ENCODE results near the gene HYAL3. TPM values are rescaled to one million over a fixed set of nuclear protein-coding genes. Genes with fewer than 3 reads are reported as not detected.

The HYAL3 gene
- total and polyA plus RNA-seq, 2 of the 13 experiments (the other 11 are each of a cell fraction or from before 2014, with no cell fraction given) = 5.5 to 10.4 TPM

- no peak for TF ChIP-seq AHDC1 (CRISPR knock-in tag; IDR thresholded peaks at IDR 0.05; ENCODE audit: borderline replicate concordance)
- no peak for TF ChIP-seq ZNF484 (CRISPR knock-in tag; IDR thresholded peaks at IDR 0.05; ENCODE audit: borderline replicate concordance, low read depth)
- TF ChIP-seq CC2D1A (CRISPR knock-in tag; IDR thresholded peaks at IDR 0.05) = no peak
- no peak for TF ChIP-seq CBX2 (IDR thresholded peaks at IDR 0.05; ENCODE audit: low read depth, low read length)
- TF ChIP-seq CBX2 (CRISPR knock-in tag; IDR thresholded peaks at IDR 0.05; ENCODE audit: low read depth) = no peak
- TF ChIP-seq RAD21 (CRISPR knock-in tag; IDR thresholded peaks at IDR 0.05) = peak; percentile 99
- 0 out of 2 replicates have a peak, but pooled peaks have one; percentile 59 for TF ChIP-seq ATF7-NPFF (CRISPR knock-in tag; IDR thresholded peaks at IDR 0.05; ENCODE audit: low read depth)
- no peak for TF ChIP-seq ZKSCAN1 (IDR thresholded peaks at IDR 0.05; ENCODE audit: low read length)
- no peak; the same call in 1 of the 2 replicates for TF ChIP-seq CENPT (CRISPR knock-in tag; IDR thresholded peaks at IDR 0.05; ENCODE audit: low read depth)
- no peak for TF ChIP-seq ZC3H4 (CRISPR knock-in tag; IDR thresholded peaks at IDR 0.05; ENCODE audit: borderline replicate concordance)
- TF ChIP-seq PTBP1 (IDR thresholded peaks at IDR 0.05; ENCODE audit: low read depth, low read length, poor library complexity, severe bottlenecking) = peak; percentile 19
- no peak for TF ChIP-seq ZNF556 (CRISPR knock-in tag; IDR thresholded peaks at IDR 0.05; ENCODE audit: borderline replicate concordance)
- peak; percentile 72 for TF ChIP-seq HNF1B (CRISPR knock-in tag; IDR thresholded peaks at IDR 0.05)
- TF ChIP-seq ETV6 (CRISPR knock-in tag; conservative IDR thresholded peaks at IDR 0.05) = no peak
- no peak for TF ChIP-seq ZNF3 (CRISPR knock-in tag; IDR thresholded peaks at IDR 0.05)
- no peak for TF ChIP-seq ZNF567 (CRISPR knock-in tag; IDR thresholded peaks at IDR 0.05; ENCODE audit: borderline replicate concordance)
- no peak for TF ChIP-seq TMF1 (CRISPR knock-in tag; IDR thresholded peaks at IDR 0.05; ENCODE audit: low read depth)
- TF ChIP-seq AKAP8 (CRISPR knock-in tag; IDR thresholded peaks at IDR 0.05) = no peak
- no peak for TF ChIP-seq ZNF496 (CRISPR knock-in tag; IDR thresholded peaks at IDR 0.05; ENCODE audit: insufficient replicate concordance)
- TF ChIP-seq SRSF4 (IDR thresholded peaks at IDR 0.05; ENCODE audit: low read depth, low read length, poor library complexity, severe bottlenecking) = no peak
- TF ChIP-seq ZNF468 (CRISPR knock-in tag; IDR thresholded peaks at IDR 0.05) = no peak
- peak; percentile 83 for TF ChIP-seq ZNF331 (CRISPR knock-in tag; IDR thresholded peaks at IDR 0.05)
Measured at GRCh38 chr3:50272911-50273688, 26.1 kb downstream of the HYAL3 start (continued).
